ENCODE measurements around the gene SFI1.
"Not testable (repeated sequence)": the region's sequence is repeated elsewhere in the genome, so short reads cannot be mapped to it uniquely, and the experiment has no call there.

The SFI1 gene

DNA sequence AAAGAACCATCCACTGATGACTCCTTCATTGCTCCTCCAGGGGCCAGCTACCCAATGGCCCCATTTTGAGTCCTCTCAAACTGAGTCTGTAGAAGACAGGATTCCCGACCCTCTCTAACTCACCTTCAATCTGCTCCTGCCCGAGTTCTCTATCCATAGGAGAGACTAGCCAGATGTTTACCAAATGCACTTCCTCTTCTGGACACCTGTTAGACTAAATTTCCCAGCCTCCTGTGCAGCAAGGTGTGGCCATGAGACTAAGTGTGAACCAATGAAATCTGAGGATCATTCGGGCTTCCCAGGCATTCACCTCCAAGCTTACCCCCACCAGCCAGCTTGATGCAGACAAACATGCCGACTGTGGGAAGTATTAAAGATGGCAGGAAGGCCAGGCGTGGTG is 158.1 kb downstream of the SFI1 start:
- H3K27ac ChIP-seq (ENCODE audit: low read length) = no peak overlapping the region

DNA sequence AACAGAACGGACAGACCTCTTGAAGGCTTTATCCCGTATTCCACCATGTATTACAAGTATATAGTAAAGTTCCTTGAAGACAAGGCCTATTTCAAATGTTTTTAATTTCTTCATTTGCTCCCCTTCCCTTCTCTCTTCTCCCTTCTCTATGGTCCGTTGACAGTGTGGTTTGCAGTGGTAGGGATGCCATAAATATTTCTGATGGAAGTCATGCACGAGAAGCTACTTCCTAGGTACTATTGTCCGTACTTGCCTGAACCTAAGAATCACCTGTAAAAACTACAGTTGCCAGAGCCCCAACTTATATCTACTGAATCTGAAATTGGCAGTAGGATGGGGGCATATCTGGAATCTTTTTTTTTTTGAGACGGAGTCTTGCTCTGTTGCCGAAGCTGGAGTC is 162.9 kb downstream of the SFI1 start:
- no peak overlapping the region for H3K4me3 ChIP-seq (ENCODE audit: low read length in 2 of 2)
- H3K27ac ChIP-seq (ENCODE audit: low read length) = no peak overlapping the region
- no peak overlapping the region for H3K9ac ChIP-seq (ENCODE audit: low read length in 2 of 2)
- H3K4me1 ChIP-seq (ENCODE audit: control insufficient read depth, insufficient read depth, low read length) = peaks cover 15% of the 10 kb centered on the region
- H3K36me3 ChIP-seq (ENCODE audit: control insufficient read depth in 2 of 2, insufficient read depth in 2 of 2, low read length in 2 of 2) = no peaks in the 10 kb centered on the region
- H3K27me3 ChIP-seq (ENCODE audit: control insufficient read depth in 1 of 2, insufficient read depth in 2 of 2, low read length in 2 of 2) = no peaks in the 10 kb centered on the region
- no peaks in the 10 kb centered on the region for H3K9me3 ChIP-seq (ENCODE audit: control insufficient read depth in 2 of 2, low read length in 2 of 2)

More for the DNA sequence above, 158.1 kb downstream of the SFI1 start:
- H3K4me1 ChIP-seq (ENCODE audit: control insufficient read depth, insufficient read depth, low read length) = no peaks in the 10 kb centered on the region
- no peaks in the 10 kb centered on the region for H3K9me3 ChIP-seq (ENCODE audit: control insufficient read depth in 2 of 2, low read length in 2 of 2)
- H3K36me3 ChIP-seq (ENCODE audit: control insufficient read depth in 2 of 2, insufficient read depth in 2 of 2, low read length in 2 of 2) = no peaks in the 10 kb centered on the region
- H3K4me3 ChIP-seq (ENCODE audit: low read length in 2 of 2) = no peak overlapping the region
- H3K27me3 ChIP-seq (ENCODE audit: control insufficient read depth in 1 of 2, insufficient read depth in 2 of 2, low read length in 2 of 2) = no peaks in the 10 kb centered on the region
- H3K9ac ChIP-seq (ENCODE audit: low read length in 2 of 2) = no peak overlapping the region

DNA sequence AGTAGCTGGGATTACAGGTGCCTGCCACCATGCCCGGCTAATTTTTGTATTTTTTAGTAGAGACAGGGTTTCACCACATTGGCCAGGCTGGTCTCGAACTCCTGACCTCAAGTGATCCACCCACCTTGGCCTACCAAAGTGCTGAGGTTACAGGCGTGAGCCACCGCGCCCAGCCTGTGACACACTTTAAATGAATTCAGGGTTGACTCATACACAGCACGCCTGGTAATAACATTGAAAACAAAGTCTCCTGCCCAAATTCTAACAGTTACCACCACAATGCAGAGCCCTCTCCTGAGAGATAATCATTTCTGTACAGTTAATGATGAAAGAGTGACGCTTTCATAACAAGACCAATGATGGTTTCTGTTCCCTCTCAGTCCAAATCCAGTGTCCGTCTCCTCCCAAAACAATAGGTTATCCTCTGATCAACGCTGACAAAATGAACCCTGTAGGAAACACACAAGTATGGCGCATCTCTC is 164.6 kb downstream of the SFI1 start:
- not testable (repeated sequence) for H3K27me3 ChIP-seq (ENCODE audit: control insufficient read depth in 1 of 2, insufficient read depth in 2 of 2, low read length in 2 of 2); H3K9me3 ChIP-seq (ENCODE audit: control insufficient read depth in 2 of 2, low read length in 2 of 2); H3K36me3 ChIP-seq (ENCODE audit: control insufficient read depth in 2 of 2, insufficient read depth in 2 of 2, low read length in 2 of 2); H3K27ac ChIP-seq (ENCODE audit: low read length); H3K9ac ChIP-seq (ENCODE audit: low read length in 2 of 2)
- peaks cover 15% of the 10 kb centered on the region for H3K4me1 ChIP-seq (ENCODE audit: control insufficient read depth, insufficient read depth, low read length)
- peak overlapping the region; percentile 98 to 100 for H3K4me3 ChIP-seq (ENCODE audit: low read length in 2 of 2)

DNA sequence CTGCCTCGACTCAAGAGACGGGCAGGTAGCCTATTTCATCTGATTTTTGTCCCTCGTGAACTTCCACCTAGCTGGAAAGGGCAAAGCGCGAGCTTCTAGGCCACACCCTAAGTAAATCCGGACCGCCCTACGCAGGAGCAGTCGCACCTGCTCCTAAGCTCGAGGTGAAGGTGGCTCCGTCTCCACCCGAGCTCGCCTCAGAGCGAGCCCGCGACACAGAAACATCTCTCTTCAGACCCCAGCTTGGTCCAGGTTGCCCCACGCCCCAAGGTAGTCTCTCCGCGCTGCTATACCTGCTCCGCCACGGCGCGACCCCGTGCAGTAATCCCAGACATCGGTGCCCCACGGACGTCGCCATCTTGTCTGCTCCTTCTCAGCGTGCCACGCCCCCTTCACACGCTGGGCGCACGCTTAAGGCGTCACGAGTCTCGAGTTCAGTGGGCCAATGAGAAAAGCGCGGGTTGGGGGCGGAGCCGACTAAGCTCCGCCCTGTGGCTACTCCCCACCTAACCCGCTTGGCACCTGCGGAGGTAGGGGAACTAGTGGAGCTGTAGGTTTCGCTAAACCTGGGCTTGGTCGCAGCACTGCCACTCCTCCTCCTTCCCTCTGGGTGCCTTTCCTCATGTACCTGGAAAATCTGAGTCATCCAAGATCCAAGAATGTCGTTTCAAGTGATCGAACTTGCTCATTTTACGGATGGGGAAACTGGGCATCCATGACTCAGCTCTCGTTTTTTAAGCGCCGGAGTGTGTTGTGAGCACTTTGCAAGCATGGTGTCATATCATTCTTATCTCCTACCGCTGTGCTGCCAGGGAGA is 165.7 kb downstream of the SFI1 start, which contains the start of gene PISD:
PISD (minus strand) TSS at position 365 of the 817 bp plus-strand sequence; CDS start at position 358, 7 bp downstream.
- Histone ChIP-seq H3K27ac (ENCODE audit: low read length) (peak within 1 kb of the TSS; percentile 49), H3K9ac (ENCODE audit: low read length in 2 of 2) (peak within 1 kb of the TSS; percentile 87 to 94), H3K27me3 (ENCODE audit: control insufficient read depth in 1 of 2, insufficient read depth in 2 of 2, low read length in 2 of 2) (no peaks in the 10 kb centered on the region), H3K4me1 (ENCODE audit: control insufficient read depth, insufficient read depth, low read length) (peaks cover 15% of the 10 kb centered on the region), H3K4me3 (ENCODE audit: low read length in 2 of 2) (peak within 1 kb of the TSS; percentile 98 to 100), H3K9me3 (ENCODE audit: control insufficient read depth in 2 of 2, low read length in 2 of 2) (no peaks in the 10 kb centered on the region), H3K36me3 (ENCODE audit: control insufficient read depth in 2 of 2, insufficient read depth in 2 of 2, low read length in 2 of 2) (no peaks in the 10 kb centered on the region)

DNA sequence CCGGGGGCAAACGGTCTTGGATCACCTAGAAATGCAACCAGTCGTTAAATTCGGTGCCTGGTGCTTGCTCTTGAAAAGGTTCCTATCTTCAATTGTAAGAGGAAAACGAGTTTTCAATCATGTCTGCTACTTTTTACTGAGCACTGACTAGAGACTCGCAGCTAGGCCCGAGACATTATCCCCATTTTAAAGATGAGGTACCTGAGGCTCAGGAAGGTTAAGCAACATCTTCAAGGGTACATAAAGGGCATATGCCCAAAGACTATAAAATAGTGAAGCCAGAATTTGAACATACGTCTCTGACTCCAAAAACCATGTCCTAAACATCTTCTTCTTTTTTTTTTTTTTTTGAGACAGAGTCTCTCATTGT is 166.3 kb downstream of the SFI1 start:
- Histone ChIP-seq H3K9ac (ENCODE audit: low read length in 2 of 2) (peak overlapping the region; percentile 77 to 94), H3K4me3 (ENCODE audit: low read length in 2 of 2) (peak overlapping the region; percentile 98 to 100)

More for the DNA sequence above, 166.3 kb downstream of the SFI1 start:
- Histone ChIP-seq H3K9me3 (ENCODE audit: control insufficient read depth in 2 of 2, low read length in 2 of 2) (no peaks in the 10 kb centered on the region), H3K4me1 (ENCODE audit: control insufficient read depth, insufficient read depth, low read length) (peaks cover 15% of the 10 kb centered on the region), H3K36me3 (ENCODE audit: control insufficient read depth in 2 of 2, insufficient read depth in 2 of 2, low read length in 2 of 2) (no peaks in the 10 kb centered on the region), H3K27ac (ENCODE audit: low read length) (peak overlapping the region; percentile 49), H3K27me3 (ENCODE audit: control insufficient read depth in 1 of 2, insufficient read depth in 2 of 2, low read length in 2 of 2) (no peaks in the 10 kb centered on the region)
